ENCODE measurements around the gene MMD.
A peak's percentile ranks its signal among the peaks of the same experiment; 100 is the strongest.
"Not testable (repeated sequence)": the region's sequence is repeated elsewhere in the genome, so short reads cannot be mapped to it uniquely, and the experiment has no call there.

MMD gene

DNA sequence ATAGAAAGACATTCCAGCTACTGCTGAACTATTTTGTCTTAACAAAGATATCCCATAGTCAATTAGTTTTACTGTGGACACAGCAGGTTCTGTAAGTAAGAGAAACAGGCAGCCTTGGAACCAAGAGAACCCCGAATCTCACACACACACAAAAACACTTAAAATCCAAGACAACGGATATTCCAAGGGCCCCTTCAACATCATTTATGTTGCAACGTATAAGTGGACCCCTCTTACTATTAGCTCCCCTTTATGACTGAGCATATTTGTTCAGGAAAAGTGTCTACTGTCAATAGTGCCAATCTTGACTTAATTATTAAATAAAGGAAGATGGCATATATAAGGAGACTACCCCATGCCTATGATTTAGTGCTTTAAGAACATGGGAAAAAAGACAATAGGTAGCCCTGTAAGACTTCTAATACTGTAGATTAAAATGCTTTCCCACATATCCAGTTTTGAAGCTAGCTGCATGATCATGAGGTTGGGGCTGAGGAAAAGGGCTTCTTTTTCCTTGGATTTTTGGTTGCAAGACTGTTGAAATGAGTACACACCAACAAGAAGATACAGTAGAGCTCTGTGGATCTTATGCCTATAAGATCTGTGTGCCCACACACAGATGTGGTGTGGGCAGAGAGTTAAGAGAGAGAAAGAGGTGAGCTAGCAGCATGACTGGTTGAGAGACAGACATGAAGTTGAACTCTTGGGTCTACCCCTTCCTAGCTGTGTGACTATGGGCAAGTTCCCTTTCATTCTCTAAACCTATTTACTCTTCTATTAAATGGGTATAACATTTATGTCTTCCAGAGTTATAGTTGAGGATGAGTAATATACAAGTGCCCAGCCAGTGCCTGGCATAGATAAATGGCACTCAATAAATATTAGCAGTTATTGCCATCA, 3.0 kb downstream of the MMD start:
- no peak for DNase-seq

DNA sequence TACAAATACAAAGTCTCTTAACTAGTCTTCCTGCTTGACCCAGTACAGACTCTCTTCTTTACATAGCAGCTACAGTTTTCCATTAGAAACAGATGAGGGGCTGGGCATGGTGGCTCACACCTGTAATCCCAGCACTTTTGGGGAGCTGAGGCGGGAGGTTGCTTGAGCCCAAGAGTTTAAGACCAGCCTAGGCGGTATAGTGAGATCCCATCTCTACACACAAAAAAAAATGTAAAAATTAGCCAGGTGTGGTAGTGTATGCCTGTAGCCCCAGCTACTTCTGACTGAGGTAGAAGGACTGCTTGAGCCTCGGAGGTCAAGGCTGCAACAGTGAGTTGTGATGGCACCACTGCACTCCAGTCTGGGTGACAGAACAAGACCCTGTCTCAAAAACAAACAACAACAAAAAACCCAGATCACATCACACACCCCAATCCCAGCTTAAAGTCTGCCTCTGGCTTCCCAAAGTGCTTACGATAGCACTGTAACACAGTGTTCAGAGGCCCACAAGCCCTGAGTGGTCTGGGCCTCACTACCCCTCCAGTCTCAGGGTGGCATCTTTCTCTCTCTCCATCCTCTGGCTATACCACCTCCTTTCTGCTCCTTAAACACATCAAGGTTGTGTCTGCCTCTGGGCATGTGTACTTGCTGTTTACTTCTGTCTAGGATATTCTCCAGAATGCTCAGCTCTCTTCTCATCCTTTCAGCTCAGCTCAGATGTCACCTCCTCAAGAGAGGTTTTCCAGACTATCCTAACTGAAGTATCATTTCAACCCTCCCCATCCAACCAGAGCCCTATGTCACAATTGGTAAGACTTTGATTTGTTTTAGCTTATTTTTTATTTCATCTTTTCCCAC, 4.0 kb downstream of the MMD start:
- no peak for DNase-seq

DNA sequence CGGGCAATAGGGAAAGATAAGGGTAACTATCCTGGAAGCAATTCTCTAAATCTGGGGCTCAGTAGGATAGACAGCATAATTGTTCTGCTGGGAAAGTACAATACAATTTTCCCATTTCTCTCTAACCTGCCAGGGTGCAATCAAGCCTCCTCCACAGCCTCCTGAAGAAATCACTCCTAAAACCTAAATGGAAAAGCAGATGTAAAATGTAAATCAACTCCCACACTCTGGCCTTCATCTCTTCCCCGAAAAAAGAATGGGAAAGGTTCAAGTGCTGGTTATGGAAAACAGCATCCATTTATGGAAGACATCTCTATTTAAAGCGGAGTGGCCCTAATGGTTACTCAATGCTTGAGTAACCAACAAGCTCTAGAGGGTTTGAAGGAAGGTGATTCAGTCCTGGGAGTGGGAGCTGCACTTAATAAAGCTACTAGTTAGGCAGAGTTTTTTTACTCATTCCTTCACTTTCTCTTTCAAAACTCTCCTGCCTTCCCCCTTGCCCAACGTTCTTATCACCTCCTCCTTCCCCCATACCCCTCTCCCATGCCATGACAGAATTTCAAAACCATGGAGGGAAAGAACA, 5.1 kb downstream of the MMD start:
- DNase-seq = peak; percentile 44

DNA sequence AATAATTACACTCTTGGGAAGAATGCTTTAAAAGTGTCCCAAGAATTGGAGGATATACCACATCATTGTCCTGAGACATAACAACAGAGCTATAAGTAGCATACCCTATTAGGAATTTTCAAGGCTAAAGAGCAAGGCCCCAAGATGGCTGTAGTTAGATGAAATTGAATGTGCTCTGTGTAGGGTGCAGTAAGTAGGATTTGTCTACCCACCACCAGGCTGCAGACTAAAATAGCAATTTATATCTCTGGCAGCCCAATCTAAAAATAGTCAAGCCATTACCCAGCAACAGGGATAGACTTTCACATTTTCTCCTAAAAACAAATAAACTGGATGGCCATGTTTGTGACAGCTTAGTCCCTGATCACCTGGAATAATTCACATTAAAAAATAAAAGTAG, 5.6 kb downstream of the MMD start:
- no peak for DNase-seq

DNA sequence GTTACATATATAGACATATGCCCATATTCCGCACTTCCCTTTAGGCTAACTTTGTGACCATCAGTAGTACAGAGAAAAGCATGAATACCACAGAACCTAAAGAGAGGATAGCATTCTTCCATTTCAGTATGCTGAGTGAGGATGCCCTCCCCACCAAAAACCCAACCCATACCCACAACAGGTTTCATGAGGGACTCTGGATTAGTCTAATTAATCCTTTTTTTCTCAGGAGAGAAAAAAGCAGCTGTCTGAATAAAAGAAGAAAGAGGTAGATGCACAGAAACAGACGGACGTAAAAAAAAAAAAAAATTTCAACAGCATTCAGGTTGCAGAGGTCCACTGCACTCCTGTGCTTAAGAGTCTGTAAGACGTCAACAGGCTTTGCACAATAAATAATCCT, 6.7 kb downstream of the MMD start:
- DNase-seq = no peak

DNA sequence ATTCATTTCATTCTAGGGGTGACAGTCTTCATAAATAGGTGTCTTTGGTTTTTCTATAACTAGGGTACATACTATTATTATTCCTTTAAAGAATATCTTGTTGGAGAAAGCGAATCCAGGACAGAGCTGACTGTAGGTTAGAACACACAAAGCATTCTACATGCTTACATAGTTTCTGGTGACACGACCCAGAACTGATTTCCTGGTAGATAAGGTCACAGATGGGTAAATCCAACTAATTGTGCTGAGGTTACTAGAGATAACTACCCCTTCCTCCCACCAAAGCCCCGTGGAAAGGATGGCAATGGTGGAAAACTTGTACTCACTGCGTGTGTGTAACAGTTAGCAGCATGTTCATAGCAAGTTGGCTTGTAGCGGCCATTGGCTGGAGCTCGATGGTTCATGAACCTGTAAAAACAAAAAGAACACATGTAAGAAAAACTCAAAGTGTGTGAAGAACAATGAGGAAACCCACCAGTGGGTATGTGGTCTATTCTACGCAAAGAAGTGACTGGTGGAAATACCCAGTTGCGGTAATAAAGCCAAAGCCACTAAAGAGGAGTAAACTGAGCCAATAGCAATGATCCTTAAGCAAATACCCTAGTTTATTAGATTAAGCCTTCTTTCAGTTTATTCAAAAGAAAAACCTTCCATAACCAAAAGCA, 7.7 kb downstream of the MMD start:
- no peak for DNase-seq

DNA sequence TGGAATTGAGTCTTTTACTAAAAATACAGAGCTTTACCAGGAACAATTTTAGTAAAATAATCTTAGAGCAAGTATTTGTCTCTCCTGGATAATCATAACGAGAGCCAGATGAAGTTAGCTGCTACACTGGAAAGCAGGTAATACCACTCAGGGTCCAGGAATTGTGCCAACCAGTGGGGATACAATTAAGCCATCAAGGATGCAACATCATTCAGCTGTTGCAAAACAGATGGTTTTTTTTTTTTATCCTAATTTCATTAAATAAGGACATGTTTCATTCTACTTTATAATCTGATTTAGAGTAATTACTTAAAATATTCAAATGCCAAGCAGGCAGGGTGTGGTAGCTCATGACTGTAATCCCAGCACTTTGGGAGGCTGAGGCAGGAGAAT, 10.2 kb downstream of the MMD start:
- no peak for DNase-seq

DNA sequence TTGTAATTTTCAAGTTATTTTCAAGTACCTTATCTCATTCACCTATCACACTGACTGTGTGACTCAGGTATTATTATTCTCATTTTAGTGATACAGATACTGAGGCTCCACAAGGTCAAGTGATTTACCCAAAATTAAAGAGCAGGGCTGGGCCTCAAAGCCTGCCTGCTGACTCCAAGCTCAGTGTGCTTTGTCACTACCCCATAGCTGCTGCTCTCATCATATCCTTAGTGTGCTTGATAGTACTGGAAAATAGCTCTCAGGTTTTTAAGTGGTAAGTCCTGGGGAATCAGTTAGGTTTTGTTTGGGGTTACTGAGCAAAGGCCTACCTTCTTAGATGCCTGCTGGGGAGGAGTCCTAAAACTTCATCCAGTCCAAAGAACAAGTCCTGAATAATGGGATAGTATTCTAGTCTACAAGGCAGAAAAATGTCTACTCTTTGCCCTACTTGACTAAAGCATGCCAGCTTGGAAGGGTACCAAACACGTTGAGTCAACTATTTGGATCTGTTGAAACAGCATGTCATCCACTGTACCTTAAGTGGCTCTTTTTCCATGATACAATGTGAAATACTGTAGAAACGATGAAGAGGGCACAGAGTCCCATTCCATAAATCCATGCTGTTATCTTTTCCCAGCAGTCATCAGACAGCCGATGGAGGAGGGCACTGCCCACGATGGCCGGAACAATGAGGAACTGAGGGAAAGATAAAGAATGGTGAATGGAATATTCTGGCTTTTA, 10.7 kb downstream of the MMD start:
- no peak for DNase-seq

DNA sequence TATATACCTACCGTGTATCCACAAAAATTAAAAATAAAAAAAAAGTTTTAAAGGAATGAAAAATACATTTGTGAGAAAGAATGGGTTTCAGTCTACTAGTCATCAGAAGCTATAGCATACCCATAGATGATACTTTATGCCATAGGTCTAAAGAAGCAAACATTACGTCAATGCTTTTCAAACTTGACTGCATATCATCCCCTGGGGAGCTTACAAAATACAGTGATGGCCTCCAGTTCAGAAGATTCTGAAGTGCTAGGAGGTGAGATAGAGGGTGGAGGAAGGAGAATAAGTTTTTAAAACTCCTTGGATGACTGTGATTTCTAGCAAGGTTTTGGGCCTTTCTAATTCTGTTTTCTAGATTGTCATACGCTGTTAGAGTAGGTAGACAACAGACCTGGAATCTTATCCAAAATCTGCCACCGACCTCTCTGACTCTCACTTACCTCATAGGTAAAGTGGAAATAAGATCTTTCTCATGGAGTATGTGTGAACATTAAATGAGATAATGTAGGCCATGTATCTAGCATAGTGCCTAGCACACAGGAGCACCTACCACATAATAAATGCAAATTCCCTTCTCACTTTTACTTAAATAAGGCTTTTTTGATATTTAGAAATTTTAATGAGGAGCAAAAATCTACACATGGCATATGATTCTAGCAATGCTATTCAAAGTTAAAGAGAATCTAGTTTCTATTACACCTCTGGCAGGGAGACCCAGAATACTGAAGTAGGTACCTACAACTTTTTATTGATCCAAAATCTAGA, 12.4 kb downstream of the MMD start:
- no peak for DNase-seq

DNA sequence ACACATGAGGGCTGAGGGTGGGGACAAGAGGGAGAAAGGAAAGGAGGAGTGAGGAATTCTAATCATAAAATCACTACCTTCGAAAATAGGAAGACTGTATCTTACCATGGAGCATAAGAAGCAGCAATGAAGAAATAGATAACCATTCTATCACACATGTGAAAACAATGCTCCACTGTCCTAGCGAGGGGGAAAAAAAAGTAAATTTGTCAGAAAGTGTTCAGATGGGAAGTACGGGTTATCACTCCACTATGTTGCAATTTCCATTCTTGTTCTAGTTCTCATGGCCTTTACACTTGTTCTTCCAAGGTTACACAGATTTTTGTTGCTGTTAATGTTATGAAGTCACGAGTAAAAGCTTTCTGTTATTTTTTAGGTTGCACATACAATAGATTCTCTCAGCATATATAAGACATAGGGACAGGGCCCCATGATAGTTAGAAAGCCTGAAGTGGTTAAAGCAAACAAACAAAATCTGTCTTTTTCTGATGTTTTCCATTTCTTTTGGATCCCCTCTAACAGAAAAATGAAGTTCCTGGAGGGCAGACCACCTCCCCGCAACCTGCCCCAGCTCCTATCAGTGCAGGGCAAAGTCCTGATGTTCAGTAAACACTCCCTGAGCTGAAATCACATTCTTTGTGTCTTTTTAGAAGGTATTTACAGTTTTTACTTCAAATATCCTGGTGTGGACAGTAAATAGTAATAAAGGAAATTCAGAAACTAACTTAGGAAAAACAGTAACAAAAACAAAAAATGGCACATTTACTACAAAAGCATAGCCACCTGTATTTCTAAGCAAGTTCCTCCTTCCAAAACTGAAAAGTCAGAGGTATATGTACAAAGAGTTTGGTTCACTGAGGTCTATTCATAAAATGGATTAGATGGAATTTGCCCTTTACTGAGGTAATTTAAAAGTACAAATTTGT, 13.7 kb downstream of the MMD start:
- DNase-seq = no peak

DNA sequence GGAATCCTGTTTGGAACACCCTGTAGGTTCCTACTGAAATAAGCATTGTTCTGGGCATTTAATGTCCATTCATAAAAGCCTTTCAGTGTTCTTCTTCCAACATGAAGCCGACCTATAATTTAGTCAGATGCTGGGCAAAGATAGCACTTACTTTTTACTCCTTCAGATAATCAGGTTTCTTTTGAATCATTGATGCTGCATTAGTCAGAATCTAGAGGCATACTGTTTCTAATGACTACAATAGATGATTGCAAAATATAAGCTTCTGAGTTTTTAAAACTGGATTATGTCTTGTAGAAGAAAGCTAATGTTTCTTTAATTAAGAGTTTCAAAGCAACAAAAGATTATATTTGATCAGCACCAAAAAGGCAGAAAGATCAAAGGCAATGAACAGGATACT, 16.0 kb downstream of the MMD start:
- no peak for DNase-seq

DNA sequence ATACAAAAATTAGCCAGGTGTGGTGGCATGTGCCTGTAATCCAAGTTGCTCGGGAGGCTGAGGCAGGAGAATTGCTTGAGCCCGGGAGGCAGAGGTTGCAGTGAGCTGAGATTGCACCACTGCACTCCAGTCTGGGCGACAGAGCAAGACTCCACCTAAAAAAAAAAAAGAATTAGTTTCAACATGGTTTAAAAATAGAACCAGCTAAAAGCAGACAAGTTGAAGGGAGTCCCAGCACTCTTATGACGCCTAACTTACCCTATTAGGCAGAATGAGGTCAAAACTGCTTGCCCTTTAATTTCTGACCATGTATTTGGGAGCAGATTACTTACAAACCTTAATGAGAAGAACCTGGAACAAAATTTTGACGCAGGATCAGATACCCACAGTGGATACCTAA, 17.4 kb downstream of the MMD start:
- not testable (repeated sequence) for DNase-seq

DNA sequence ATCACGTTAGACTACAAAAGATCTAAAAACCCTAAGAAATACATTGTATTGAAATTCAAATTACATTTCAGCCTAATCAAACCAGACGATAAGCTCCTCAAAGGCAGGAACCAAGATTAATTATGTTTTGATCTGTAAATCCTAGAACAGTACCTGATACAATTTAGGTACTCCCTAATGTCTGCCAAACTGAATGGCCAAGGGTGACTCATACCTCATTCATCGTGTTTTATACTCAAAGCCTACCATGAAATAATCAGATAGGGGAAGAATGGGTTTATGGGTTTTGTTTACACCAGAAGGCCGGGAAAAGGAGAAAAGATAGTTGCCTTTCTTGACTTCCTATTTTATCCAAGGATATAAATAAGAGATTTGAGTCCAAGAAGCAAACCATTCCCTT, 19.3 kb downstream of the MMD start:
- peak; percentile 20 for DNase-seq

DNA sequence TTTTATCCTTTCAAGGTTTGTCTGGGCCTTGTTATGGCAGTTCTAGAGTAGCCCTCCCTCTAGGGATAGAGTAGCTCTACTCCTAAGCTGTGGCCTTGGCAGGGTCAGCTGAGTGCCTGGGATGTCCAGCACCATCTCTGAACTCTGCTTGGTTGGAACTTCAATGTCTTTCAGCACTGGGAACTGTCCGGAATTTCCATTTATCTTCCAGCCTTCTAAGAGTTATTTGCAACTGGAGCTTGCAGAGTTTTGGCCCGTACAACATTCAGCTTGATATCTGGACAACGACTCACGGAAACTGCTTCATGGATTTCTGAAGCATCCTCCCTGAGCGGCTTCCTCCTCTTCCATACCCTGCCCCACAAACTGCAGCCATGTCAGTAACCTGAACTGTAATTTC, 22.9 kb downstream of the MMD start:
- DNase-seq = no peak

DNA sequence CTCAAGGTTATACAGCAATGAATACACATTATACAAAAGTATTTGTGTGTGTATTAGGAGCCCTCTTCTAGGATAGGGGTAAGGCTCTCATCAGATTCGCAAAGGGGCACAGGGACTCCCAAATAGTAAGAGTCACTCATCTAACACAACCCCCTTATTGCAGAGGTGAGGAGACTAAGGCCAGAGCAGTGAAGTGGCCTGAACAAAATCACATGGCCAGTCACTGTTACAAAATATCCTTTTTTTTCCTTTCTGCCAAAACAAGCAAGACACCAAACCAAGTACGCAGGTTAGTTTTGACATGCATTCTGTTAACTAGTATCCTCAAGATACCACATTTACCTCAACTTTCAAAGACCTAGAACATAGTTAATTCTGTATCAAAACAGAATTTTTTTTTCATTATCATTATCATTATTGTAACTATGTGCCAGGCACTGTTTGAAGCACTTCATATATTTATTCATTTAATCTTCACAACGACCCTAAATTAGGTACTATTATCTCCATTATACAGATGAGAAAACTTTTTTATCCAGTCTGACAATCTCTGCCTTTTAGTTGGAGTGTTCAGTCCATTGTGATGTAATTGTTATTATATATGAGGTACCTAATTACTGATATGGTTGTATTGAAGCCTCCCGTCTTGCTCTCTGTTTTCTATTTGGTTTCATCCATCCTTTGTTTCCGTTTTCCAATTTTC, 25.7 kb downstream of the MMD start:
- DNase-seq = no peak

DNA sequence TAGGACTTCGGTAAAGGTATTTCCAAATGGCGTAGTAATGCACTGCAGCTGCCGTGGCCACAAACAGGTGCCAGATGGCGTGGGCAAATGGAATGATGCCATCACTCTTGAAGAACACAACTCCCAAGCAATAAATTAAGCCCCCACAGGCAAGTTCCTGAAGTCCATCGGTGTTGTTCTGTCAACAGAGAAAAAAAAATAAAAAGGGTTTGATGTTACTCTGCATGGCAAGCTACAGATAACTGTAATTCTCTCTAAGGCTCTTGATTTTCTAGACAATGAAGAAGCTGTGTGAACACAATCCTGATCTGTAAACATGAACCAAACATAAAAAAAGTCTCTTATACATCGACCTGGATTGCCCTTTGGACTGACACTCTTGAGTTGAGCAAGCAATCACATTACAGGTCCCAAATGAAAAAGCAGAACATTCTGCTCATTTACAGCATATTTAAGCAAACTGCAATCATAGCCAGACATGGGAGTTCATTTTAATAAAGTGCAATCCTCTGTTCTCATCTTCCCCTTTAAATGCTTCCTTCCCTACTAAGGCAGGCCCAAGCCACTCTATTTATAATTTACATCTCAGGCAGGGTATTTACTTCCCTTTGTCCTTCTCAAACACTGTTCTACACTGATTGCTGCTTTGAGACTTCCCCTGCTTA, 27.1 kb downstream of the MMD start:
- DNase-seq = no peak

DNA sequence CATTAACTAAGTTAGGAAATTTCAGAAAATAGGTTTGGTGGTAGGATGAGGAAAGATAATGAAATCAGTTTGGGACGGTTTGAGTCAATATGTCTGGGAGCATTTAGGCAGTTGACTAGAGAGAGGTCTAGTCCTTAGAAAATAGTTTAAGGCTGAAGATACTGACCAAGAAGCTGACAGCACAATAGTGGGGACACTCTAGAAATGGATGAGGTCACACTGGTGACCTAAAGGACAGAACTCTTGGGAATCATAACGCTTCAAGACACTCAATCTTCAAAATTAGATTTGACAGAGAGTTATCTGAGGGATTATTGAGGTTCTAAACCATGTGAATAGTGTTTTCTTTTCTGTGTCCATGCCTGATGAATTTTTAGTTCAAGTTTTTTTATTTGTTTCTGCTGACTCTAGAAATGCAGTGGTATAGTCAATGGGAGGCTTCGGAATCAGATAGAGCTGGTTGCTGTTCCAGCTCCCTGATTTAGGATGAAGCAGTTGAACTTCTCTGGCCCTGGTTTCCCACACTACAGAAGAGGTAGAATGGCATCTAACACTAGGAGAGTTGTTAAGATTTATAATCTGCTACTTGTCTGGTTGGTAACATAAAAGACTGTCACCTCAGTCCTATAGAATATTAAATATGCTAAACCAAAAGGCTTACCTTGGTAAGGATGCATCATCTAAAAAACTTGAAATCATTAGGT, 29.7 kb downstream of the MMD start:
- DNase-seq = no peak

DNA sequence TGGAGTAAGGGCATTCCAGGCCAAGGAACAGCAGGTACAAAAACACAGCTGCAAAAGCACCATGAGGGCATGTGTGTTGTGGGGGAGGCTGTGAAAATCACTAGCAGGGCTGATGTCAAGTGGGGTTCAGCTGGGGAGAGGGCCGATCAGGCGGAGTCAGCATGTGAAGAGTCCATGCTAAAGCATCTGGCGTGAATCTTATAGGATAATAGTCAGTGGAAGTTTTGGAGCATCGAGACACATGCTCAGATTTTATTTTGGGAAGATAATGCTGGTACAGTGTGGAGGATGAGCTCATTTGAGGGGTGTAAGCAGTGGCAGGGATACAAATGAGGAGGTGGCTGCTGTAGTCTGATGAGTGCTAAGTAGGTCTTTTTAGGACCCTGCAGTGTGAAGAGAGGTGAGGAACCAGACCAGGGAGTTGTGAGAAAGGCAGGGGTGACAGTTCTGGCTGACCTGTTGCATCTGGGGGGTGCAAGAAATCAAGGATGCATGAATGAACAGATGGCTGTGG, 30.3 kb downstream of the MMD start:
- no peak for DNase-seq
